A549 (cell line): Measurements from ENCODE around the gene WFDC1.

Experiments
- BCL3 ChIP-seq: fragments of >200 bp; sonication (Bioruptor Twin); formaldehyde crosslinking; IDR thresholded peaks from 3 replicates; pipeline ENCODE4 v1.6.1; 2016
- CBX8 ChIP-seq: fragments of 200-600 bp; sonication (generic); IDR thresholded peaks from 2 replicates; pipeline ENCODE4 v1.6.1; 2016
- CEBPB ChIP-seq, 2 experiments: fragments of >200 bp in 1 of 2; sonication (Bioruptor Twin) in 1 of 2; formaldehyde crosslinking in 1 of 2; IDR thresholded peaks; 2 replicates each; pipeline ENCODE4 v1.6.1; 2012 to 2016
- CTCF ChIP-seq: fragments of >200 bp; sonication (Bioruptor Twin); formaldehyde crosslinking; IDR thresholded peaks from 3 replicates; pipeline ENCODE4 v1.5.1; 2016
- JUNB ChIP-seq: fragments of >200 bp; sonication (Bioruptor Twin); formaldehyde crosslinking; IDR thresholded peaks from 2 replicates; pipeline ENCODE4 v1.6.1; 2016
- MAX ChIP-seq: IDR thresholded peaks from 2 replicates; pipeline ENCODE4 v1.6.1; 2012
- MYC ChIP-seq: IDR thresholded peaks from 2 replicates; pipeline ENCODE4 v1.6.1; 2012; ENCODE audit warnings: mild to moderate bottlenecking, inconsistent platforms, low read length, improper control_type of control experiment, borderline replicate concordance
- RAD21 ChIP-seq, 2 experiments: fragments of >200 bp in 1 of 2; sonication (Bioruptor Twin) in 1 of 2; formaldehyde crosslinking in 1 of 2; IDR thresholded peaks in 1 of 2; conservative IDR thresholded peaks in 1 of 2; 2 replicates in 1 of 2; 3 replicates in 1 of 2; pipeline ENCODE4 v1.6.1; 2012 to 2018; ENCODE audit warnings: inconsistent platforms in 1 of 2

- TF ChIP-seq CTCF, result no peak
- TF ChIP-seq MAX, result no peak
- no peak for TF ChIP-seq JUNB
- no peak for TF ChIP-seq CEBPB (IDR thresholded peaks at IDR 0.05)
- no peak for TF ChIP-seq RAD21 (conservative IDR thresholded peaks at IDR 0.05 in 1 of 2, IDR thresholded peaks at IDR 0.05 in 1 of 2)
- no peak for TF ChIP-seq CBX8
- TF ChIP-seq BCL3, result no peak
- no peak for TF ChIP-seq MYC
Observed at GRCh38 chr16:84270531-84270930, 24.1 kb upstream of the WFDC1 start.
